ENCODE data around the gene DNPEP.
A peak's percentile ranks its signal among the peaks of the same experiment; 100 is the strongest.
"Not testable (repeated sequence)": the region's sequence is repeated elsewhere in the genome, so short reads cannot be mapped to it uniquely, and the experiment has no call there.

The DNPEP gene

DNA sequence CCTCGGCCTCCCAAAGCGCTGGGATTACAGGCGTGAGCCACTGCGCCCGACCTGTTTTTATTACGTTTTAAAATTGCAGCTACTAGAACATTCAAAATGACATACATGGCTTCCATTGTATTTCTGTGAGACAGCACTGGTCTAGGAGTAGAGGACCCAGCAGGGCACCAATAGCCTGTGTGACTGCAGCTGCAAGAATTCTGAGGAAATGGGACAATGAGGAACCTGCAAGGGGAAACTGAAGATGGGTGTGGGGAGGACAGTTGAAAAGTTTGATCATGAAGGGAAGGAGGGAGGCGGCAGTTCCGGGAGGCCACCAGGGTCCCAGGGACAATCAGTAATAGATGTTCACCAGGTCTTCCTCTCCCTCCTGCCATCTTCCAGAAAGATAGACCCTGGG, 13.9 kb upstream of the DNPEP start:
- DNase-seq (ENCODE audit: low spot score) = no peak

DNA sequence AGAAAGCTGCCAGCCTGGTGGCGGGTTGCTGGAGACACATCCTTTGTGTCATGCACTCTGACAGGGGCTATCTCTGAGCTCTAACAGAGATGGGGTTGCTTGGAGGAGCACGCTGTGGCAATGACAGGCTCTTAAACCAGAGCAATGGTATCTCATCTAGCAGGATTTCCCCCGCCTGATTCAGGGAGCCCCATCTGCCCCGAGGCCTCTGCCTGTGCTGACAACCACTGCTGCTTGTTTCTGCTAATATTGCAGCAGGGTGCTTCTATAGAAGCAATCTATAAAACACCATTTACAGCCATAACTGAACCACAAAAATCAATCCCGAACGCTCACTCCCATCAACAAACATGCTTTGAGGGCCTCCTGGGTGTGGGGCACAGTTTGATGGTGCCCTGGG, 12.8 kb upstream of the DNPEP start:
- no peak for DNase-seq (ENCODE audit: low spot score)

- no peak for DNase-seq (ENCODE audit: low spot score)
These were observed 12.2 kb upstream of the DNPEP start for GRCh38 chr2:219399716-219400478.

GRCh38 chr2:219398721-219399363, 11.1 kb upstream of the DNPEP start:
- no peak for DNase-seq (ENCODE audit: low spot score)

GRCh38 chr2:219396863-219397457, 9.2 kb upstream of the DNPEP start:
- no peak for DNase-seq (ENCODE audit: low spot score)

DNA sequence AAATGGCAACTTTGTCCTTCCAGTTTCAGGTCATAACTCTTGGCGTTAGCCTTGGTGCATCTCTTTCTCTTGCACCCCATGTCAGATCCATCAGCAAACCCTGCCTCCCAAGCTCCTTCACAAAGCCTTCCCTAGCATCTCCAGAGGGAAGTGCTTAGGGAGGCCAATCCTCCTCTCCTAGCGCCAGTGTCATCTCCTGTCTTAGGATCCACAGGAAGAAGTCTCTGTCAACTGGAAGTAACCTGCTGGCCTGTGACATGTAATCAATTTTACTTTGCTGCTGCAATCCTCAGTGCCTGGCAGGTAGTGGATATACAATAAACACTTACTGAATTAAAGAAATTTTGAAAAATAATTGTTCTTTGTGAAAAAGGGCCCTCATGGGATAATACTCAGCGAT, 7.9 kb upstream of the DNPEP start:
- DNase-seq (ENCODE audit: low spot score) = no peak

DNA sequence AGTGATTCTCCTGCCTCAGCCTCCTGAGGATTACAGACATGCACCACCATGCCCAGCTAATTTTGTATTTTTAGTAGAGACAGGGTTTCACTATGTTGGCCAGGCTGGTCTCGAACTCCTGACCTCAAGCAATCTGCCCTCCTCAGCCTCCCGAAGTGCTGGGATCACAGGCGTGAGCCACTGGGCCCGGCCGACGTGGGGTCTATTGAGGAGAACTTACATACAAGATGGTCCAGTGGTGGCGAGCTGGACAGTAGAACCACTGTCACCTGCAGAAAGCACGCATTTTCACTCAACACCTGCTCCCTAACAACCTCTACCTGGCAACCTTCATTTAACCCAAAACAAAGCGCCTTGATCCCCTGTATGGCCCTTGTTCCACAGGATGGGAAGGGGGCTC, 7.3 kb upstream of the DNPEP start:
- DNase-seq (ENCODE audit: low spot score) = not testable (repeated sequence)

GRCh38 chr2:219392754-219393153, 5.0 kb upstream of the DNPEP start:
- no peak for DNase-seq (ENCODE audit: low spot score)

DNA sequence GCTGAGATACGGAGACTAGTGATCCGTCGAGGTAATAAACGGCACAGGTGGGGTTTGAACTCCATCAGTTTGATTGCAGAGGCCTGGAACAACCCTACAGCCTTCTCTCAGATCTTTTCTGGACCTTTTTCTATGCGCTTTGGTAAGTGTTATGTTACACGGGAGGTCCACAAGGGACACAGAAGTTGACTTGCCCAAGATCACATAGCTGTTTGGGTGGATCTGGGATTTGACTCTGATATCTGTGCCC, 1.1 kb upstream of the DNPEP start:
- no peak for DNase-seq (ENCODE audit: low spot score)

- DNase-seq (ENCODE audit: low spot score) = peak; percentile 99
These were observed 602 bp upstream of the DNPEP start for GRCh38 chr2:219388121-219388906.

DNA sequence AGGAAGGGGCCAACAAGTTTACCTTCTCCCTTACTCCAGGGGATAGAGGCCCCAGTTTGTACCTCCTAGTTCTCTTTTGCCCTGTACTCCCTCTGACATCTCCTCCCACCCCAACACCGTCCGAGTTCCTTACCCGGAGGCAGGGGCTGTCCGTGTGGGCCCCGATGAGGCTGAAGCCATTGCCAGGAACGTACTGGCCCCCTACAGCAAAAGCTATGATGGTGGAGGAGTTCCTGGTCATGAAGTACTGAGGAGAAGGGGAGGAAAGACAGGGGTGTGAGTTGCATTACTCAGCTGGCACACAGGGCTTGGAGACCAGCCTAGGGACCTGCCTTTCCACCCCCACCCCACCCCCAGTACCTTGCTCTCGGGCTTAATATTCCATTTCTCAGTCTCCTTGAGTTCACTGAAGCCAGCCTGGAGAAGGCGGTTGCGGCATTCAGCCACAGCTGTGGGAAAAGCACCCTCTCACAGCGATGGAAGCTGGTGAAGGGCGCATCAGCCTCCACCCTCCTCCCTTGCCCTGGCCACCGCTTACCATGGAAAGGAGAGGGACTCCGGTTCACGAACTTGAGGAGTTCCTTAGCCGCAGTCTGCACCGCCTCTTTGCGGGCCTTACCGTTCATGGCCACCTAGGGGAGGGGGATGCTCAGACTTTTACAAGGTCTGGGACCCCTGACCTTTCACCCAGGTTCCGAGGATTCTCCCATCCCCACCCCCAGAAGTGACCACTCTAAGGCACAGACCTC, 1.0 kb downstream of the DNPEP start:
- no peak for DNase-seq (ENCODE audit: low spot score)

- DNase-seq (ENCODE audit: low spot score) = no peak
These were observed 1.7 kb downstream of the DNPEP start for GRCh38 chr2:219385958-219386520.

DNA sequence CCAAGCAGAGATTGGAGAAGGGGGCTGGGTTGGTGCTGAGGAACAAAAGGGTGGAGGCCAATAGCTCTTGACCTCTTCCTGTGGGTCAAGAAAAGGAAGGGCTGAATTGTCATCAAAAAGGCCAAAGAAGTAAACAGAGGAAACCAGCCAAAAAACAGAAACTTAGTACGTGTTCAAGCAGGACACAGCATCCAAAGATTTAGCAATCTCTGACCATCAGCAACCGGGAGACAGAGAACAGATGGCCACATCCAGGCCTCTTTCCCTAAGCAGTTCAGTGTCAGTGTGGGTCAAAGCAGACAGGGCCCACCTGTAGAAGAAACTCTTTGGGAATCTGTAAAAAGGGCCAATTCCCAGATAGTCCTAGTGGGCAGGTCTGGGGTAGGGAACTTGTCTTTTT, 2.9 kb downstream of the DNPEP start:
- no peak for DNase-seq (ENCODE audit: low spot score)

- no peak for DNase-seq (ENCODE audit: low spot score)
These were observed 3.5 kb downstream of the DNPEP start for GRCh38 chr2:219384083-219384713.

- DNase-seq (ENCODE audit: low spot score) = no peak
These were observed 6.3 kb downstream of the DNPEP start for GRCh38 chr2:219381448-219381847.

- no peak for DNase-seq (ENCODE audit: low spot score)
These were observed 6.8 kb downstream of the DNPEP start for GRCh38 chr2:219380926-219381325.

GRCh38 chr2:219378163-219378851, 9.4 kb downstream of the DNPEP start:
- DNase-seq (ENCODE audit: low spot score) = no peak

DNA sequence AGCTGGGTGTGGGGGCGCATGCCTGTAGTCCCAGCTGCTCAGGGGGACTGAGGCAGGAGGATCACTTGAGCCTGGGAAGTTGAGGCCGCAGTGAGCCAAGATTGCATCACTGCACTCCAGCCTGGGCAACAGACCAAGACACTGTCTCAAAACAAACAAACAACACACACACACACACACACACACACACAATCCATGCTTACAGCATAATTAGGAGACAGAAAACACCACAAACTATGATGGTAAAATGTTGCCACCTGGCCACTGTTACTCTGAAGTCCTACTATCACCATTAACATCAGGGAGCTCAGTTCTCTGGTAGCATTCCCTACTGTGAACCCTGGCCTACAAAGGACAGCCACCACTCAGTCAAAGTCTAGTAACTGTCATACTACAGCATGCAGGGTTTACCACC, 18.3 kb downstream of the DNPEP start:
- no peak for DNase-seq (ENCODE audit: low spot score)

- DNase-seq (ENCODE audit: low spot score) = peak; percentile 80
These were observed 19.0 kb downstream of the DNPEP start for GRCh38 chr2:219368690-219369191.

GRCh38 chr2:219362524-219363164, 25.1 kb downstream of the DNPEP start:
- peak; percentile 93 for DNase-seq (ENCODE audit: low spot score)
